ENCODE data around the gene CPNE5. TPM values are rescaled to one million over a fixed set of nuclear protein-coding genes. Genes with fewer than 3 reads are reported as not detected.
"Not testable (repeated sequence)": the region's sequence is repeated elsewhere in the genome, so short reads cannot be mapped to it uniquely, and the experiment has no call there.

The CPNE5 gene
- polyA plus RNA-seq, 4 donors = 2.0 to 10.8 (median 4.1) TPM

- Histone ChIP-seq H3K27ac (ENCODE audit: low read depth in 1 of 3, low read length in 2 of 3) (no peak overlapping the region), H3K36me3 (ENCODE audit: control insufficient read depth in 3 of 3, insufficient read depth in 2 of 3, low read depth in 1 of 3, low read length in 3 of 3) (no peaks in the 10 kb centered on the region), H3K4me3 (ENCODE audit: low read depth in 1 of 3, low read length in 3 of 3) (no peak overlapping the region), H3K27me3 (ENCODE audit: control insufficient read depth in 3 of 3, insufficient read depth in 3 of 3, low read length in 3 of 3) (no peaks in the 10 kb centered on the region), H3K4me1 (ENCODE audit: control insufficient read depth in 3 of 3, insufficient read depth in 2 of 3, low read depth in 1 of 3, low read length in 2 of 3) (no peaks in the 10 kb centered on the region), H3K9me3 (ENCODE audit: control insufficient read depth in 2 of 2, insufficient read depth in 1 of 2, low read depth in 1 of 2, low read length in 1 of 2) (no peaks in the 10 kb centered on the region)
- 85 to 93% (median 86%) methylated on average over 9 to 11 of the region's 11 CpGs for WGBS, 3 donors
- DNase-seq = no peak
- FAIRE-seq = no peak
These were observed 110.7 kb downstream of the CPNE5 start for GRCh38 chr6:36728289-36729160.

- WGBS, 3 donors = 75 to 89% (median 86%) methylated on average over 7 of the region's 7 CpGs
- H3K4me1 ChIP-seq (ENCODE audit: control insufficient read depth in 3 of 3, insufficient read depth in 2 of 3, low read depth in 1 of 3, low read length in 2 of 3) = no peaks in the 10 kb centered on the region
These were observed 111.7 kb downstream of the CPNE5 start for GRCh38 chr6:36727505-36728021.

DNA sequence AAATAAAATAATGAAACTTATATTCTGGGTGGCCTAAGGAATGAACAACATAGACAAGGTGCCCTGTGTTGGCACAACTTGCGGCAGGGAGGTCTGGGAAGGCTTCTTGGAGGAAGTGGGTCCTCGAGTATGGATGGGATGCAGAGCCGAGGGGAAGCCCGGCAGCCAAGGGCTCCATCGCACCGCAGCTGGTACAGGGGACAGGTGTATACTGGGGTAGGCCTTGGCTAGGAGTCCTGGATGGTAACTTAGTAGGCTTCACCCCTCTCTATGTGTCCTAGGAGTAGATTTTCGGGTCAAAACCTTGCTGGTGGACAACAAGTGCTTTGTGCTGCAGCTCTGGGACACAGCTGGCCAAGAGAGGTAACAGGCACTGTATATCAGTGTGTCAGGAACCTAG lies 113.7 kb downstream of the CPNE5 start:
- 88 to 93% (median 91%) methylated on average over 7 of the region's 7 CpGs for WGBS, 3 donors
- Histone ChIP-seq H3K9me3 (ENCODE audit: control insufficient read depth in 2 of 2, insufficient read depth in 1 of 2, low read depth in 1 of 2, low read length in 1 of 2) (no peaks in the 10 kb centered on the region), H3K4me3 (ENCODE audit: low read depth in 1 of 3, low read length in 3 of 3) (no peak overlapping the region), H3K36me3 (ENCODE audit: control insufficient read depth in 3 of 3, insufficient read depth in 2 of 3, low read depth in 1 of 3, low read length in 3 of 3) (no peaks in the 10 kb centered on the region), H3K27ac (ENCODE audit: low read depth in 1 of 3, low read length in 2 of 3) (no peak overlapping the region), H3K4me1 (ENCODE audit: control insufficient read depth in 3 of 3, insufficient read depth in 2 of 3, low read depth in 1 of 3, low read length in 2 of 3) (no peaks in the 10 kb centered on the region), H3K27me3 (ENCODE audit: control insufficient read depth in 3 of 3, insufficient read depth in 3 of 3, low read length in 3 of 3) (no peaks in the 10 kb centered on the region)
- FAIRE-seq (no peak), DNase-seq (no peak)

More at GRCh38 chr6:36727505-36728021, 111.7 kb downstream of the CPNE5 start:
- Histone ChIP-seq H3K36me3 (ENCODE audit: control insufficient read depth in 3 of 3, insufficient read depth in 2 of 3, low read depth in 1 of 3, low read length in 3 of 3) (no peaks in the 10 kb centered on the region), H3K27ac (ENCODE audit: low read depth in 1 of 3, low read length in 2 of 3) (no peak overlapping the region), H3K27me3 (ENCODE audit: control insufficient read depth in 3 of 3, insufficient read depth in 3 of 3, low read length in 3 of 3) (no peaks in the 10 kb centered on the region), H3K4me3 (ENCODE audit: low read depth in 1 of 3, low read length in 3 of 3) (no peak overlapping the region), H3K9me3 (ENCODE audit: control insufficient read depth in 2 of 2, insufficient read depth in 1 of 2, low read depth in 1 of 2, low read length in 1 of 2) (no peaks in the 10 kb centered on the region)
- FAIRE-seq (no peak), DNase-seq (peak; percentile 19 to 43)

- Histone ChIP-seq H3K9me3 (ENCODE audit: control insufficient read depth in 2 of 2, insufficient read depth in 1 of 2, low read depth in 1 of 2, low read length in 1 of 2) (no peaks in the 10 kb centered on the region), H3K27ac (ENCODE audit: low read depth in 1 of 3, low read length in 2 of 3) (no peak overlapping the region), H3K4me3 (ENCODE audit: low read depth in 1 of 3, low read length in 3 of 3) (no peak overlapping the region), H3K4me1 (ENCODE audit: control insufficient read depth in 3 of 3, insufficient read depth in 2 of 3, low read depth in 1 of 3, low read length in 2 of 3) (no peaks in the 10 kb centered on the region), H3K36me3 (ENCODE audit: control insufficient read depth in 3 of 3, insufficient read depth in 2 of 3, low read depth in 1 of 3, low read length in 3 of 3) (no peaks in the 10 kb centered on the region), H3K27me3 (ENCODE audit: control insufficient read depth in 3 of 3, insufficient read depth in 3 of 3, low read length in 3 of 3) (no peaks in the 10 kb centered on the region)
- WGBS, 3 donors = 40 to 55% (median 46%) methylated on average over 13 of the region's 13 CpGs
- peak; percentile 84 to 86 for DNase-seq
- FAIRE-seq = no peak
These were observed 114.5 kb downstream of the CPNE5 start for GRCh38 chr6:36724514-36725390.

DNA sequence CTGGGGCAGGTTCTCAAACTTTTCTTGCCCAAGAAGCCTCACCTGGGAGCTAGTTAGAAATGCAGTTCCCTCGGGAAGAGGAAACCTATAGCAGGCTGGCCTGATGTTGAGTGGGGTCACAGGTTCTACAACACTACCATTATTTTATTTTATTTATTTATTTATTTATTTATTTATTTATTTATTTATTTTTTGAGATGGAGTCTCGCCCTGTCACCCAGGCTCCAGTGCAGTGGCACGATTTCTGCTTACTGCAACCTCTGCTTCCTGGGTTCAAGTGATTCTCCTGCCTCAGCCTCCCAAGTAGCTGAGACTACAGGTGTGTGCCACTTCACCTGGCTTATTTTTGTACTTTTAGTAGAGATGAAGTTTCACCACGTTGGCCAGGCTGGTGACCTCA lies 115.3 kb downstream of the CPNE5 start:
- FAIRE-seq; H3K4me1 ChIP-seq (ENCODE audit: control insufficient read depth in 3 of 3, insufficient read depth in 2 of 3, low read depth in 1 of 3, low read length in 2 of 3); H3K4me3 ChIP-seq (ENCODE audit: low read depth in 1 of 3, low read length in 3 of 3); DNase-seq; H3K27ac ChIP-seq (ENCODE audit: low read depth in 1 of 3, low read length in 2 of 3); H3K9me3 ChIP-seq (ENCODE audit: control insufficient read depth in 2 of 2, insufficient read depth in 1 of 2, low read depth in 1 of 2, low read length in 1 of 2); H3K36me3 ChIP-seq (ENCODE audit: control insufficient read depth in 3 of 3, insufficient read depth in 2 of 3, low read depth in 1 of 3, low read length in 3 of 3); H3K27me3 ChIP-seq (ENCODE audit: control insufficient read depth in 3 of 3, insufficient read depth in 3 of 3, low read length in 3 of 3): not testable (repeated sequence)
- WGBS, 3 donors = 82 to 95% (median 93%) methylated on average over 4 of the region's 4 CpGs

GRCh38 chr6:36722879-36723278 lies 116.4 kb downstream of the CPNE5 start:
- WGBS, 3 donors = 85 to 87% (median 86%) methylated on average over 2 of the region's 2 CpGs
- FAIRE-seq (no peak), DNase-seq (no peak)
- Histone ChIP-seq H3K27me3 (ENCODE audit: control insufficient read depth in 3 of 3, insufficient read depth in 3 of 3, low read length in 3 of 3) (no peaks in the 10 kb centered on the region), H3K27ac (ENCODE audit: low read depth in 1 of 3, low read length in 2 of 3) (no peak overlapping the region), H3K9me3 (ENCODE audit: control insufficient read depth in 2 of 2, insufficient read depth in 1 of 2, low read depth in 1 of 2, low read length in 1 of 2) (no peaks in the 10 kb centered on the region), H3K4me1 (ENCODE audit: control insufficient read depth in 3 of 3, insufficient read depth in 2 of 3, low read depth in 1 of 3, low read length in 2 of 3) (no peaks in the 10 kb centered on the region), H3K4me3 (ENCODE audit: low read depth in 1 of 3, low read length in 3 of 3) (no peak overlapping the region), H3K36me3 (ENCODE audit: control insufficient read depth in 3 of 3, insufficient read depth in 2 of 3, low read depth in 1 of 3, low read length in 3 of 3) (no peaks in the 10 kb centered on the region)

GRCh38 chr6:36722365-36722764 lies 116.9 kb downstream of the CPNE5 start:
- FAIRE-seq (no peak), DNase-seq (no peak)
- no peaks in the 10 kb centered on the region for H3K4me1 ChIP-seq (ENCODE audit: control insufficient read depth in 3 of 3, insufficient read depth in 2 of 3, low read depth in 1 of 3, low read length in 2 of 3)
- H3K4me3 ChIP-seq (ENCODE audit: low read depth in 1 of 3, low read length in 3 of 3) = no peak overlapping the region
- no peaks in the 10 kb centered on the region for H3K9me3 ChIP-seq (ENCODE audit: control insufficient read depth in 2 of 2, insufficient read depth in 1 of 2, low read depth in 1 of 2, low read length in 1 of 2)
- WGBS, 3 donors = 88 to 90% (median 88%) methylated on average over 10 of the region's 10 CpGs
- H3K36me3 ChIP-seq (ENCODE audit: control insufficient read depth in 3 of 3, insufficient read depth in 2 of 3, low read depth in 1 of 3, low read length in 3 of 3) = no peaks in the 10 kb centered on the region
- H3K27me3 ChIP-seq (ENCODE audit: control insufficient read depth in 3 of 3, insufficient read depth in 3 of 3, low read length in 3 of 3) = no peaks in the 10 kb centered on the region
- H3K27ac ChIP-seq (ENCODE audit: low read depth in 1 of 3, low read length in 2 of 3) = no peak overlapping the region

DNA sequence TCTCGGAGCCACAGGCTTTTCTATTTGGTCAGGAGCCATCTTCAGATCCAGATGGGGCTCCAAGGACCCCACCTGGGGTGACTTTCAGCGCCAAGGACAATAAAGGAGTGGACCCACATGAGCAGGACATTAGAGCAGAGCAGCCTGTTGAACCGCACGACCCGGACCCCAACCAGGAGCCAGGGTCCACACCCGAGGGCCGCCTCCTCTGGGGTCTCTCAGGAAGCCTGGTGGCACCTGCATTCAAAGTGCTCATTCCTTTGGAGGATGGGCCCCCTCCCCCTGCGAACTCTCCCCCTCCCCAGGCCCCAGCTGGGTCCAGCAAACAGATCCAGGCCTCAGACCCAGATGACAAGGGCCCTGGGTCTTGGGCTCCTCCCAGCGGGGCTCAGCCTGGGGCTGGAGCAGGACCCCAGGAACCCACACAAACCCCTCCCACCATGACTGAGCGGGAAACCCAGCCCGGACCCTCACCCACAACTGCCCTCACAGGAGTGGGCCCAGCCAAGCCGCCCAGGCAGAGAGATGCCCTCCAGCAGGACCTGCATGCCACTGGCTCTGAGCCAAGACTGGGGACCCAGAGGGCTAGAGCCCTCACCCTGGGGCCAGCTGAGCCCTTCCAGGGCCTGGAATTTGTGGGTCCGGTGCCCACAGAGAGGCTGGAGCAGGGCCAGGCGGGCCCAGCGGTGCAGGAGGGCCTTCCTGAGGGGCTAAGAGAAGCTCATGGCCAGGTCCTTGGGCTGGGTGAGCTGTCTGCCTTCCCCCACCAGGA lies 117.7 kb downstream of the CPNE5 start:
- Histone ChIP-seq H3K36me3 (ENCODE audit: control insufficient read depth in 3 of 3, insufficient read depth in 2 of 3, low read depth in 1 of 3, low read length in 3 of 3) (no peaks in the 10 kb centered on the region), H3K27me3 (ENCODE audit: control insufficient read depth in 3 of 3, insufficient read depth in 3 of 3, low read length in 3 of 3) (no peaks in the 10 kb centered on the region), H3K27ac (ENCODE audit: low read depth in 1 of 3, low read length in 2 of 3) (no peak overlapping the region), H3K4me1 (ENCODE audit: control insufficient read depth in 3 of 3, insufficient read depth in 2 of 3, low read depth in 1 of 3, low read length in 2 of 3) (no peaks in the 10 kb centered on the region), H3K4me3 (ENCODE audit: low read depth in 1 of 3, low read length in 3 of 3) (no peak overlapping the region), H3K9me3 (ENCODE audit: control insufficient read depth in 2 of 2, insufficient read depth in 1 of 2, low read depth in 1 of 2, low read length in 1 of 2) (no peaks in the 10 kb centered on the region)
- FAIRE-seq (no peak), DNase-seq (no peak)
- 88 to 94% (median 89%) methylated on average over 14 to 15 of the region's 15 CpGs for WGBS, 3 donors

Data from small intestine (tissue), 7 donors.